HS-27A (cell line): ENCODE results near the gene ABCC12.
A peak's percentile ranks its signal among the peaks of the same experiment; 100 is the strongest.

Source experiments
- DNase-seq: peaks from one replicate; pipeline ENCODE4 v3.0.0-alpha.2; 2012; ENCODE audit warnings: low read depth, missing footprints

The ABCC12 gene

DNA sequence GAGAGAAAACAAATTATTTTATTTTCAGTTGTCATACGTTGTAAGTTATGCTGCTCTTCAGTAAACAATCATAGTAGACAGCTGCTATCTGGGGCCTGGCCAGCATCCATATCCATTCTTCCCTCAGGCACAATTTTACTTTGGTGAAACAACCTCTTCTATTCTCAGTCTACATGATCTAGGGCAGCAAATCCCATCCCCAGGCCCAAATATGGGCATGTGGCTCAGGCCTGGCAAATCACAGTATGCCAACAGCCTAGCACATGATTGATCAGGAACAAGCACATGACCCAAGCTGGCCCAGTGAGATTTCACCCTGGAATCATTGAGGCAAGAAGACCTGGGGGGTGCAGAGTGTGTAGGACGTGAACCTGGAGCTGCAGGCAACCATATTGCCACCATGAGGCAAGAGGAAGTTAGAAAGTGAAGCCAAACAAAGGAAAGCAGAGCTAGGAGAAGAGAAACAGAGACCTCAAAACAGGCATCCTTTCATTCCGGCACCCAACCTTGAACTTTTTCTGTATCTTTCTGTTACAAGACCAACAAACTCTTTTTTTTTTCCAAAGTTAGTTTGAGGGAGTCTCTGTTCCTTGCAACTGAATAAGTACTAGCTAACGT, 10.3 kb upstream of the ABCC12 start:
- no peak for DNase-seq

DNA sequence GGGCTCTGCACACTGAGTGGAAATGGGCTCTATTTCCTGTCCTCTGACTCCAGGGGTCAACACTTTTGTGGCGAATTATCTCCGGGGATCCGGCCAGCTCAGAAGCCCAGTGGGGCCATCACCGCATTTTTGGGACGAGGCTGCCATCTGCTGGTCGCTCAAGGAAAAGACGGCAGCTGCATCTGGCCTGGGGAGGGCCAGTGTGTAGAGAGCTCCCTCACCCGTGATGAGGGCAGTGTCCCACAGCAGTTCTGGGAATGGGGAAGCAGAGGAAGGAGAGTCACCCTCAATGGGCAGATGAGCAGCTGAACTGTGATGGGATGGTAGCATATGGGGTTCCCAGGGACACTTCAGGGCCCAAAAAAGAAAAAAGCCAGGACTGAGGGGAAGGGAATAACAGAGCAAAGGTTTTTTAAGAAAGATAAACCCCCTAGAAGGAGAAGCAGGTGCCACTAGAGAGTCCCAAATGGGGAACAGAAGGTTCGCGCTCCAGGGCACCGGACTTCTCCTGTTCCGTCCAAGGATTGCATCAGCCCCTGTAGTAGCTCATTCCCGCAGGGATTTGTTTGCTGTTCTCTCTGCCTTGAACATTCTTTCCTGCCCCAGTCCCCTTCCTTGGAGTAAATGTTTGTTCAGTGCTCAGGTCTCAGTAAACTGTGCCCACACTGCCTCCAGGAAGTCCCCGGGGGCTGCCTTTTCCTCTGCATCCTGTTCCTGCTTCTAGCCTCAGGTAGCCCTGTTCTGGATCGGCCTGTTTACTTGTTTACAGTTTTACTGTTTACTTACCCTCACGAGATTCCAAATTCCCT, 9.3 kb upstream of the ABCC12 start:
- DNase-seq = peak; percentile 64

DNA sequence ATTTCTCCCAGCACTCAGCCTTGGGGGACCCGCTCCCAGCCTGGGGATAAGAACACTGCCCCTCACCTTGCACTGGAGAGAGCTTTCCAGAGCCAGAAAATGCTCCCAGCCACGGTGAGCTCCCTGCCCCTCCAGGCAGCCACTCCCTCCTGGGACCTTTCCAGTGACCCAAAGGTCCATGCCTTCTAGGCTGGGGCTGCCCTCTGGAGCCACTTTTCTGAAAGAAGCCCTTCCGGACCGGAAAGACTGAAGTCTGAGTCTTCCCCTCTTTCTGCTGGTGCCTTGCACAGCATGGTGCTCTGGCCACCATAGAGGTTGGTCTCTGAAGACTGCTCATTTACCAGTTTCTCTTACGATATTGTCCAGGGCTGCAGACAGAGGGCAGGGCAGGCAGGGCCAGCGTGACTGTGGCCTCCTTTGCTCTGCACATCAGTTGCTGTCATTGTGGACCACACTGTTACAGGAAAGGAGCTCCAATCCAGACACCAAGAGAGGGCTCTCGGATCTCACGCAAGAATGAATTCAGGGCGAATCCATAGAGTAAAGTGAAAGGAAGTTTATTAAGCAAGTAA, 7.1 kb upstream of the ABCC12 start:
- DNase-seq = no peak

DNA sequence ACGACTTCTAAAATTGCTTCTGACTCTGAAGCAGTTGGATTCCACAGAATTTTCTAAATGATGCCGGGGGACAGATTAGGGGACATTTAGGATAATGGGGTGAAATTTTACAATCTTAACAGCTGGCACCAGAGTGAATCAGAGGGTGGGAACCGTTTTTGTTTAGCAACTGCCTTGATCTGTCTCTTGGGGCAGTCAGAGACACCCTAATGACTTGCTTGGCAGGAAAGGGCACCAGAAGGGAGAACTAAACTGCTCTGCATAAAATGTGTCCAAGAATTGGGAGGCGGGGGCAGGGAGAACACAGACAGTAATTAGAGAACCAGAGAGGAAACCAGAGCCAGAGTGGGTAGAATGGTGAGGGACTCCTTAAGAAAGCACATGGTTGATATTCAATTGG, 6.1 kb upstream of the ABCC12 start:
- no peak for DNase-seq

DNA sequence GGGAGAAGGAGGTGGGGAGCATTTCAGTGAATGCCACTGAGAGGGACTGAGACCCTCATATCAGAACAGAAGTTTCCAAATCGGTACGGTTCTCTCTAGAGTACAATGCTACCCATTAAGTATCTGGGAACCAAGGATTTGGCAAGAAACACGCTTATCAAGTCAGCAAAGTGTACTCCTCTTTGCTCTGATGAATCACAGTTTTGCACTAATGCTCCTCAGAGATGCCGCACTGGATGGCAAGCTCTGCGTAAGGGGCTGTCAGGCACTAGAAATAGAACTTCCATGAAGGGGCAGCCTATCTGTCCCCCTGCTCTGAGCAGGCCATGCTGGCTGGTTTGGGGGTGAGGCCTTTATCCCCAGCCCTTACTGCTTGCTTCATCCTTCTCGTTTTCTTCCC, 4.8 kb upstream of the ABCC12 start:
- DNase-seq = no peak

DNA sequence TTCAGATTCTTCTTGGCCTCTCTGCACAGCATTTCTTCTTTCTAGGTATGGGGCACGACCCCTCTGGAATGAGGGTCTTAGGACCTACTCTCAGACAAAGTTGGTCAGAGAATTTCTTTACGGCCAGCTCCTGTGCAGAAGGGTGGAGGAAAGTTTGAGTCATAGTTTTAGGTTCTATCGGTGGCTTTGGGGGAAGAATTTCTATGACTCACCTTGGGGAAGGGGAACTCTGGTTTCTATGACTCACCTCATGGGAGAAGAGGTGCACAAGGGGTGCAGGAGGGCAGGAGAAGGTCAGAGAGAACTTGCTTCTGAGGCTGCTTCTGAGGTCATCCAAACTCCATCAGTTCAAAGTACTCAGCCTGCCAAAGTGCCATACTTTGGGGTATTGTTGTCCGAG, 2.5 kb upstream of the ABCC12 start:
- DNase-seq = peak; percentile 54

DNA sequence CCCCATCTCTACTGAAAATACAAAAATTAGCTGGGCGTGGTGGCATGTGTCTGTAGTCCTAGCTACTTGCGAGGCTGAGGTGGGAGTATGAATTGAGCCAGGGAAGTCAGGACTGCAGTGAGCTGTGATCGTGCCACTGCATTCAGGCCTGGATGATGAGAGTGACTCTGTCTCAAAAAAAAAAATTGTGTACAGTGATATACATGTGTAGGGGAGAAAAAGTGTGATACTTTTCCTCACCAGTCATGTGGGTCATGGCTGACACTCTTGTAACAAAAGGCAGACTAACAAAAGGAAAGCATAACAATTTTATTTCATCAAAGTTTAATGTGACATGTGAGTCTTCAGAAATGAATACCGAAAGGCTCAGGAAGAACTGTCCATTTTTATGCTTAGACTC, 2.0 kb upstream of the ABCC12 start:
- DNase-seq = no peak

DNA sequence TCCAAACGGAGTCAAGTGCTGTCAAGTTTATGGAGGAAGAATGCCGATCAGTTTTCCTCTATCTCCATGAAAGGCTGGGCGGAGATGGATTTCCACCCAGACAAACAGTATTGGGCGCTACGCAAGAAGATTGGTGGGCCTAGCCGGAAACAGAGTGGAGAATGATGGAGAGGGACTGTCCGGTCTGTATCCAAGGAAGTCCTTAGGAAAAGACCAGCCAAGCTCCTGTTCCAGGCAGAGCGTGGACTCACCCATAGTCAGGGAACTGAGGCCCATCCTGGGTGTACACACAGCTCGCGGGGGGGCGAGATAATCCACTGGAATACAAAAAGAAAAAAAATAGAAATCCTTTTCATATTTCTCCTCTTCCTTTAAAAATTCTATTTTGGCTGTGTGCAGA, 1.5 kb upstream of the ABCC12 start:
- DNase-seq = no peak

DNA sequence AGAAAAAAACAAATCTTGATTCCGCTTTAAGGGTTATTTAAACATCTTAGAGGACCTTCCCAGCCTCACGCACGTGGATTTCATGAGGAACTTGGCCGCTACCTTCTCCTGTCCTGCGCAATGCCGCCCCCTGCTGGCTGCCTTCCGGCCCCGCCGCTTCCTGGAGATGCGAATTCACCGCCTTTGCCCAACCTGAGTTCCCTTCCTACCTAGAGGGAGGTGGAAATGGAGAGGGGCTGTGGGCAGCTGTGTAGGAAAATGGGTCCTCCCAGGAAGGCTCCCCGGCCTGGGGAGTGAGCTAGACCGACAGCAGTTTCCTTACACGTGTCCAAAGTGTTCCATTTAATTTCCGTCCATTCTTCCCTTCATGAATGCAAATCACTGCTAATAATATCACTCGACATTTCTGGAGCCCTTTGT, 1.0 kb upstream of the ABCC12 start:
- peak; percentile 51 for DNase-seq

DNA sequence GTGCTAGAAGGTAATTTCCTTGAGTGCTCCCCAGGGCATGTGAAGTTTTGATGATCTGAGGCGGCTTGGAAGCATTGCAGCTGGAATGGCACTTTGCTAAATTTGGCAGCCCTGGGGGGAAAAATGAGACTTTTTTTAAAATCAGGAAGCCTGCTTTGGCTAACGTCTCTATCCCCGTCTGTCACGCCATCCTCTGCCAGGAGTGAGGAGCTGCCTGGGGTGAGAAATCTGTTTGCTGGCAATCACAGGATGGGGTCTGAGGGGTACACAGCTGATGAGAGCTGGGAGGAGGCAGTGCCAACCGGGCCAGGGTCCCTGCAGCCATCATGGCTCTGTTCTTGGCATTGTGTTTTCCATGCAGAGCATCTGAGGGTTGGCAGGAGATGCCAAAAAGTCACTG, 2.0 kb downstream of the ABCC12 start:
- DNase-seq = no peak

DNA sequence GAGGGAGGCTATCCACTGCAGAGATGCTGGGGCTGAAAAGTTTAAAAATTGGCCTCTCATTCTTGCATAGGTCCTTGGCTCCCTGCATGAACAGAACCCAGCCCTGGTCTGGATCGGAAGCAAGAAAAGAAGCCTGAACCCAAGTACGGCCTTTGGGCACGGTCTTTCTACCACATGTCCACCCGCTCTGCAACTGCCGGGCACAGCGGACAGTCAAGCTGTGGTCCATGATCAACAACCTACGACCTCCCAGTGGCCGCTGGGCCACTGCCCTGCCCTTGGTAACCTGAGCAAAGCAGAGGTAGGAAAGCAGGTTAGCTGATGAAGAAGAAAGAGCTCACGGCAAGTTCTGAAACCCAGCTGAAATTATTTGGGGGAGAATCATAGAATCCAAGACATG, 3.6 kb downstream of the ABCC12 start:
- no peak for DNase-seq

DNA sequence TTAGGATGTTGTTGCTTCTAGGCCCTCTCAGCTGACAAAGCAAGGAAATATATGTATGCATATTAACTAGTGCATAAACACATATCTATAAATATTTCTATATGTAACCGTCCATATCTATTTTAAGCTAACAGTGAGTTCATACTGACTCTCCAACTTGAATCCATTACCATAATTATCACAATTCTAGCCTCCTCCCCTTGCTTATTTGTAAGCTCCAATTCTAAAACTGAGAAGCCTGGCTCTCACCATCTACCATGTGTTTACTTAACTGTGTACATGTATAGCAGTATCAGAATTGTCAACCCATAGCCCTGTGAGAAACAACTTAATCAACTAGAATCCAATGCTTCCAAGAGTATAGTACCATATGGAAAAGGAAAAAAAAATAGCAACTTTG, 5.1 kb downstream of the ABCC12 start:
- DNase-seq = no peak

DNA sequence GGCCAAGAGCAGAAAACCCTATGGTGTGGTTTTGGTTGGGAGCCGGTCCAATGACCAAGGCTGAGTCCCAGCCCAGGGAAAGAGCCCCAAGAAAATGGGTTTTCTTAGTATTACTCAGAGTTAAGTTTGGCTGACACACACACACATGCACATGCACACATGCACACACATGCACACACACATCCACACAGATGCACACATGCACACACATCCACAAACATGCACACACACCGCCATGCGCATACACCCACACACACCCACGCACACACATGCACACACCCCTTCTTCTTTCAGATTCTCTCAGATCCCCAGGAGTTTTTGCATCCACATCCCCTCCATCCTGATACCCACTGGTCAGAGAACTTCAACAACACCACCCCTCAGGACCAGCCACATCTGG, 9.1 kb downstream of the ABCC12 start:
- DNase-seq = no peak

DNA sequence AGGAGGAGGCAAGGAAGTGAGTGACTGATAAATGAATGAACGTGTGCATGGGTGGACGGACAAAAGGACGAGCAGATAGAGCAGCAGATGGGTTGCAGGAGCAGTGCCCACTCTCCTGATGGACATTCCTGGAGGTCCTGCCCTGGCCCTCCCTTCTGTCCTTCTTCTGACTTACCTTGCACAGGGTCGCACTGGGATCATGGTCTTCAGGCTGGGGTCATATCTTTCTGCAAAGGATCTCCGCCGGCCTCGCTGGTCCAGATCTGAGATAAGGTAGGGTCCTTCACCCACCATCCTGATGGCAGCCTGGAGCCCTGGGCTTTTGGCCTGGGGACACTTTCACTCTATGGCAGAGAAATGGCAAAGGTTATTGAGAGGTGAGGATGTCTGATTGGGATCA, 9.7 kb downstream of the ABCC12 start:
- no peak for DNase-seq

DNA sequence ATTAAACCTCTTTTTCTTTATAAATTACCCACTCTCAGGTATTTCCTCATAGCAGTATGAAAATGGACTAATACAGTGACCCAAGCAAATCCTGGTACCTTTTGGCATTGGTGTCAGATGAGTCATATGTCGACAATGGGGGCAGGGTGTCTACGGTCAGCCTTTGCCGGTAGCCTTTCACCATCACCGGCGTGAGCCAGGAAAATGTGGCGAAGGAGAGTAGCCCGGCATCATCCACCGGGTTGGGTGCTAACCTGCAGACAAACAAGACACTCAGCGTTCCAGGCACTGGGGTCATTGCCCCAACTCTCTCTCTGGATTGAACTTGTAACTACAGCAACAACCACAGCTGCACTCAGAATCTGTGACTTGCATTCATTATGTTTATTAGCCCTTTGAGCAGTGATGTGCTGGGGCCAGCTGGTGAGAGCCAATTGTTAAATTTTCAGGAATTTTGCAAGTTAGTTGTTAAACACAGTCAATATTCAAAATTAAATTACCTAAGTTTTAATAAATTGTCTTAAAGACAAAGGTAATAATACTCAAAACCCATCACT, 11.9 kb downstream of the ABCC12 start:
- DNase-seq = no peak

DNA sequence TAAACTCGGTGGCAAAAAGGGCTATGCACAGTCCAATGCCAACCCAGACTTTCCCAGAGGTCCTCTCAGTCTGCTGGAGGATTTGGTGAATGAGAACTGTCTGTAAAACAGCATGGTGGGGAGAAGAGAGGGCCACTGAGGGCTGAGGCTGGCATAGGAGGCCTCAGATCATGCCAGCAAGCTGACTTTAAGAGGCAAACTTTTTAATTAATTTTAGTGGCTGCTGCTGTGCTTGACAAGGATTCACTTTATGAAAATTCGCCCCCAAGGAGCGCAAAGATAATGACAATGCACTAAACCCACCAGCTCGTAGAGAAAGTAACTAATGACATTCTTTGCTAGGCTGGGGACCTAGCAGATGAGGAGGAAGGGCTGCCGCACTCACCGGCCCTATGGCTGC, 15.0 kb downstream of the ABCC12 start:
- DNase-seq = no peak

DNA sequence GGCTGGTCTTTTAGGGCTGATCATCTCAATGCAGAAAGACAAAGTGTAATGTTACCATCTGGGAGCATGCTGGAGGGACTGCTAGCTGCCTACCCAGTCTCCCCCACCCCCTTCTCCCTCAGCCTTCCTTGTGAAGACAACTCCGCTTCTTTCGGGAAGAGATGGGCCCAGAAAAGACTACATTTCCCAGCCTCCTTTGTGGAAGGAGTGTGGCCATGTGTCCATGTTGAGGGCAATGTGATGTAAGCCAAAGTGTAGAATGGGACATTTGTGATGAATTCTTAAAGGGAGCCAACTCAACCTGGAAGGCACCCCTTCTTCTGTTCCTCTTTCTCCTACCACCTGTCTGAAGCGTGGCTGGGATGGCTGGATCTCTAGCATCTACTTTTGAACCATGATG, 16.3 kb downstream of the ABCC12 start:
- no peak for DNase-seq

DNA sequence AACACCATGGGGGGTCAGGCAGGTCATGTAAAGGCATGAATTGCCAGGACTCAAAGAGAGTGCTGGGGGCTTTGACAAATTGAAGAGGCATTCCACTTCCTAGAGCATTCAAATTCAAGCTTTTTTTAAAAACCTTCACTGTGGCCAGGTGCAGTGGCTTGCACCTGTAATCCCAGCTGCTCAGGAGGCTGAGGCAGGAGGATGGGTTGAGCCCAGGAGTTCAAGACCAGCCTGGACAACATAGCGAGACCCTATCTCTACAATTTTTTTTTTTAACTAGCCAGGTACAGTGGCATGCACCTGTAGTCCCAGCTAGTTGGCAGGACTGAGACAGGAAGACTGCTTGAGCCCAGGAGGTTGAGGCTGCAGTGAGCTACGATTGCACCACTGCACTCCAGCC, 17.2 kb downstream of the ABCC12 start:
- no peak for DNase-seq

DNA sequence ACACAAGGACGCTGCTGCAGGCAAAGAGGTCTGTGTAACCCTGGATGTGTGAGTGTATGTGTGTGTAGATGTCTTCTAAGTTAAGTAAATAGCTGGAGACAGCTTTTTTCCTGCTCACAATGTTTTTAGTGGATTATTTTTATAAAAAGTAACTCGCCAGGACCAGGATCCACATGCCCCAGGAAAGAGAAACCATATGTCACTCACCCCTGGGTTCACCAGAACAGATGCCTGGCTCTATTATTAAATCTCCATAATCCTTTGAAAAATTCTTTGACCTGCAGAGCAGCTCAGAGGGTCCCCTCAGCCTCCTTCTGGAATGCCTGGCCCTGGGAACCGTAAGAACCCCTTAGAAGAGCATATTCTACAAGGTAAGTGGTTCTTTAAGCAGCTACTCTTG, 18.0 kb downstream of the ABCC12 start:
- DNase-seq = no peak

DNA sequence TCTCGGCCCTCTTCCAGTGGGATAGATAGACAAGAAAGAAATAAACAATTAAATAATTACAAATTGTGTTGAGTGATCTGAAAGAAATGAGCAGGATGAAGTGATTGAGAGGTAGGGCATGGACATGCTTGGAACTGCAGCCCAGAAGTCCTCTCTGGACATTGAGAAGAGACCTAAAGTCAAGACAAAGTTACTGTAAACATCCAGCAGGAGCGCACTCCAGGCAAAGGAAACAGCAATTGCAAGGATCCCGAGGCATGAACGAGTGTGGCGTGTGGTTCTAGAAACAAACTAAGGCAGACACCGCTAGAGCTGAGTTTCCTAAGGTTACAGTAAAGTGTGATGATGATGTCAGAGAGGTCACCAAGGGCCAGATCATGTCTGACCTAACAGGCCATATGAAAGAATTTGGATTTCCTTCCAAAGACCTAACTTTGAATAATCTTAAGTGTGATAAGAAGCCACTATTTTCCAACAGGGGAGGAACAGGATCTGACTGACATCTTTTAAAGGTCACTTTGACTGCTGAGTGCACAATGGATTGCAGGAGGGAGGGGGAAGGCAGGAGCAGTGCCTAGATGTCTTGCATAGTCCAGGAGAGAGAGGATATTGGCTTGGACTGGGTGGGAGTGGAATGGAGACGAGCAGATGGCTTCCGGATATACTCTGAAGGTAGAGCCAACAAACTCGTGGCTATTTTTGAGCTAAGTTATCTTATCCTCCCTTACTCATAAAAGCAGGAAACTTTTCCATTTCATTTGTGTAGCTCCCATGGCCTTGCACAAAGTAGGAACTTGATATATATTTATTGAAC, 19.0 kb downstream of the ABCC12 start:
- DNase-seq = no peak

DNA sequence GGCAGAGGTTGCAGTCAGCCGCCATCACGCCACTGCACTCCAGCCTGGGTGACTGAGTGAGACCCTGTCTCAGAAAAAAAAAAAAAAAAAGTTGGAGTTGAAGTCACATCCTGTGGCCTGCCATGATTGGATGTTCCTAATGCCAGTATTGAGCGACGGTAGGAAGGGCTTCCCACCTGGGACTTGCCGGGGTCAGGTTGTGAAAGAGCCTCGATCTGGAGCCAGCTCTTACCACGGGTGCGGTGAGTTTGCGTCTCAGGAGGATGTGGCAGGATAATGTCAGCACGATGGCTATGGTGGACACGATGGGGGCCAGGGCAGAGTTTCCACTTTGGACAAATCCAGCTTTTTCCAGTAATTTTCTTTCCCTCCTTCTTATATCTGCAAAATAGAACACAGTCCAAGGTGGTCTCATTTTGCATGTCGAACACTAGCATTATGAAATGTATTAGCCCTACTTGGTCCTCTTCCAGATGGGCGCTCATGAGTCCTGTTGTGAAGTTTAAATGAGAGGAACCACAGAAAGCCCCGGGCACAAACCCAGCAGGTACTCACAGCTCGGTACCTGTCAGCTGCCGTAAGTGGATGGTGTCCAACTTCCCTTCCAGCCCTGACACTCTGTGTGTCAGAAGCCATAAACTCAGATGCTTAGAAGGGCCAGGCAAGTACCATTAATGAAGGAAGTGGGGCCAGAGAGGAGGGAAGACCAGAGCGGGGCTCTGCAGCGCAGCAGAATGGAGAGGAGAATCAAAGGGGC, 22.2 kb downstream of the ABCC12 start:
- no peak for DNase-seq

DNA sequence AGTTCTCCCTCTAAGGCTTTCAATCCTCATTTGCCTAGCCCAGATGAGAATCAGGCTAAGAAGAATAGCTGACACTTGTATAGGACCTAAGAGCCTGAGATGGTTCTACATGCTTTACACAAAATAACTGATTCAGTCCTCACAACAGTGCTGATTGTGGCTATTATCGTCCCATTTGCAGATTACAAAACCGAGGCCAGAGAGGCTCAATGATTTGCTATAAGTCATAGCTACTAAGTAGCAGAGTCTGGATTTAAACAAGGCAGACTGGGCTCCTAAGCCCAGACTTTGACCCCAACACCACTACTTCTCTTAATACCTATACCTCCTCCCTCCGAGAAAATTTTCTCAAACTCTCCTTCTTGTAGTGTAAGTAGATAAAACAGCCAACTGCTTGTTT, 23.1 kb downstream of the ABCC12 start:
- DNase-seq = no peak
